Measurements from ENCODE around the gene UBAP1L. TPM values are rescaled to one million over a fixed set of nuclear protein-coding genes. Genes with fewer than 3 reads are reported as not detected.

UBAP1L gene
- polyA plus RNA-seq, 1 donor (not counting 4 experiments of a cell fraction or from before 2014, with no cell fraction given): 0.55 TPM

DNA sequence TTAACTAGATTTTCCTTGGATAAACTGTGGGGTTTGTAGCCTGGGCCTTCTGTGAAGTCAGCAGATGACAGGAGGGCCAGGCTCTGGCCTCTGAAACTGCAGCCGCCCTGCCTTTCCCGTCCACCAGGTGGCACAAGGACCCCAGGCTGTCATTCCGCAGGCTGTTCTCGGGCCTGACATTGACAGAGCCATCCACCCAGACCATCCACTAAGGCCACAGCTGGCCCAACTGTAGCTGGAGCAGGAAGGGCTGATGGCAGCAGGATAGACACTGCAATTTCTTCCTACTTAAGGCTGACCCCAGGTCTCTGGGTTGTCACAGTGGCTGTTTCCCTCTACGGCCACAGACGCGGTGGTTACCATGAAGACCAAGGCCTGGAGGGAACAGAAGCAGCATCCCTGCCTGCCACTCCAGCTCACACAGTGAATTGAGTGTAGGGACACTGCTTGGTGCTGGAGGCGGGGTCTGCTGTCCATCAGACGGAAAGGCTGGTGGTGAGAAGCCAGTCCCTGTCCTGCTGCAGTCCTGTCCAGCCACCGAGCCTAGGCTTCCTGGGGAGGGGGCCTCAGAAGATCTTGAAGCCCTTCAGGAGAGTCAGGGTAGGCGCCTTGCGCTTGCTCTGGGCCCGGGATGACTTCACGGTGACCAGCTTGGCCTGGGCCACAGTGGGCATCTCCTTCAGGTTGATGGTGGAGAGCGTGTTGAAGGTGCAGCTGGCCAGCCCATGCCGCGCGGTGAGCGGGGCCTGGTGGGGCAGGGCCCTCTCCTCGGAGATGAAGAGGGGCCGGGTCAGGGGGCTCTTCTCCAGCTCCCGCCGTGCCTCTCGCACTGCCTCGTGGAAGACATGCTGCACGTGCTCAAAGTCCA, 60.4 kb downstream of the UBAP1L start:
- no peak for DNase-seq (ENCODE audit: low read depth, low spot score)
- dilution Hi-C loops (cut with MboI; ENCODE audit: extremely low pct_ligation_motif_present, low sequenced_read_pairs): no loop called here
- Histone ChIP-seq H3K9ac (ENCODE audit: control insufficient read depth, extremely low read depth, insufficient read depth, low read length) (no peak overlapping the region), H3K36me3 (ENCODE audit: control insufficient read depth in 2 of 2, extremely low read depth in 1 of 2, insufficient read depth in 2 of 2, low read length in 2 of 2) (no peaks in the 10 kb centered on the region), H3K79me2 (ENCODE audit: control insufficient read depth, insufficient read depth, low read length) (no peaks in the 10 kb centered on the region), H3K4me3 (ENCODE audit: control insufficient read depth in 2 of 3, extremely low read depth in 1 of 3, insufficient read depth in 2 of 3, low read depth in 1 of 3, low read length in 3 of 3) (no peak overlapping the region), H2AFZ (ENCODE audit: control insufficient read depth, low read length) (no peak overlapping the region), H3K4me2 (ENCODE audit: control insufficient read depth, extremely low read depth, insufficient read depth, low read depth, low read length) (no peak overlapping the region), H3K9me3 (ENCODE audit: control insufficient read depth, low read depth, low read length) (no peaks in the 10 kb centered on the region), H3K4me1 (ENCODE audit: control insufficient read depth, extremely low read depth, insufficient read depth, low read length) (no peaks in the 10 kb centered on the region), H3K27me3 (ENCODE audit: control insufficient read depth, extremely low read depth, insufficient read depth, low read length) (peaks cover 5% of the 10 kb centered on the region), H4K20me1 (ENCODE audit: control insufficient read depth, extremely low read depth, insufficient read depth, low read length) (no peaks in the 10 kb centered on the region), H3K27ac (ENCODE audit: control insufficient read depth, insufficient read depth, low read length) (no peak overlapping the region), H3K9me1 (ENCODE audit: control insufficient read depth, extremely low read depth, insufficient read depth, low read length) (no peaks in the 10 kb centered on the region)
- TF ChIP-seq, protein P1, sequence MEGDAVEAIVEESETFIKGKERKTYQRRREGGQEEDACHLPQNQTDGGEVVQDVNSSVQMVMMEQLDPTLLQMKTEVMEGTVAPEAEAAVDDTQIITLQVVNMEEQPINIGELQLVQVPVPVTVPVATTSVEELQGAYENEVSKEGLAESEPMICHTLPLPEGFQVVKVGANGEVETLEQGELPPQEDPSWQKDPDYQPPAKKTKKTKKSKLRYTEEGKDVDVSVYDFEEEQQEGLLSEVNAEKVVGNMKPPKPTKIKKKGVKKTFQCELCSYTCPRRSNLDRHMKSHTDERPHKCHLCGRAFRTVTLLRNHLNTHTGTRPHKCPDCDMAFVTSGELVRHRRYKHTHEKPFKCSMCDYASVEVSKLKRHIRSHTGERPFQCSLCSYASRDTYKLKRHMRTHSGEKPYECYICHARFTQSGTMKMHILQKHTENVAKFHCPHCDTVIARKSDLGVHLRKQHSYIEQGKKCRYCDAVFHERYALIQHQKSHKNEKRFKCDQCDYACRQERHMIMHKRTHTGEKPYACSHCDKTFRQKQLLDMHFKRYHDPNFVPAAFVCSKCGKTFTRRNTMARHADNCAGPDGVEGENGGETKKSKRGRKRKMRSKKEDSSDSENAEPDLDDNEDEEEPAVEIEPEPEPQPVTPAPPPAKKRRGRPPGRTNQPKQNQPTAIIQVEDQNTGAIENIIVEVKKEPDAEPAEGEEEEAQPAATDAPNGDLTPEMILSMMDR (optimal IDR thresholded peaks at IDR 0.05 in 1 of 3, IDR thresholded peaks at IDR 0.05 in 1 of 3, conservative IDR thresholded peaks at IDR 0.05 in 1 of 3; ENCODE audit: extremely low read depth in 1 of 3, insufficient read depth in 2 of 3, low read length in 3 of 3): peak; percentile 85 to 93 (median 90)
- TF ChIP-seq EZH2 (IDR thresholded peaks at IDR 0.05; ENCODE audit: low read length): no peak
- FAIRE-seq: no peak

DNA sequence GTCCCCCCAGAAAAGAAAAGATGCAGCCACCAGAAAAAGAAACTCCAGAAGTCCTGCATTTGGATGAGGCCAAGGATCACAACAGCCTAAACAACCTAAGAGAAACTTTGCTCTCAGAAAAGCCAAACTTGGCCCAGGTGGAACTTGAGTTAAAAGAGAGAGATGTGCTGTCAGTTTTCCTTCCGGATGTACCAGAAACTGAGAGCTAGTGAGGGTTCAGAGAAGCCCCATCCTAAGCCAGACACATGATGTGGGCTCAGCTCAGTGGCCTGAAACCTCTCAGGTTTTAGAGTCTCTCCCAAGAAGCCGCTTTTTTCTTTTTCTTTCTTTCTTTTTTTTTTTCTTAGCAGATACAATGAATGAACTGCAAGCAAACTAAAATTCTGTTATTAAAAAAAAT, 62.0 kb downstream of the UBAP1L start:
- dilution Hi-C loops (cut with MboI; ENCODE audit: extremely low pct_ligation_motif_present, low sequenced_read_pairs): no loop called here
- H3K9ac ChIP-seq (ENCODE audit: control insufficient read depth, extremely low read depth, insufficient read depth, low read length): no peak overlapping the region
- H3K27me3 ChIP-seq (ENCODE audit: control insufficient read depth, extremely low read depth, insufficient read depth, low read length): no peaks in the 10 kb centered on the region
- H3K4me1 ChIP-seq (ENCODE audit: control insufficient read depth, extremely low read depth, insufficient read depth, low read length): no peaks in the 10 kb centered on the region
- no peak overlapping the region for H3K27ac ChIP-seq (ENCODE audit: control insufficient read depth, insufficient read depth, low read length)
- H2AFZ ChIP-seq (ENCODE audit: control insufficient read depth, low read length): no peak overlapping the region
- no peaks in the 10 kb centered on the region for H3K36me3 ChIP-seq (ENCODE audit: control insufficient read depth in 2 of 2, extremely low read depth in 1 of 2, insufficient read depth in 2 of 2, low read length in 2 of 2)
- TF ChIP-seq EZH2 (IDR thresholded peaks at IDR 0.05; ENCODE audit: low read length): no peak
- TF ChIP-seq, protein P1 (optimal IDR thresholded peaks at IDR 0.05 in 1 of 3, IDR thresholded peaks at IDR 0.05 in 1 of 3, conservative IDR thresholded peaks at IDR 0.05 in 1 of 3; ENCODE audit: extremely low read depth in 1 of 3, insufficient read depth in 2 of 3, low read length in 3 of 3): no peak
- no peaks in the 10 kb centered on the region for H3K79me2 ChIP-seq (ENCODE audit: control insufficient read depth, insufficient read depth, low read length)
- no peak overlapping the region for H3K4me3 ChIP-seq (ENCODE audit: control insufficient read depth in 2 of 3, extremely low read depth in 1 of 3, insufficient read depth in 2 of 3, low read depth in 1 of 3, low read length in 3 of 3)
- no peaks in the 10 kb centered on the region for H3K9me3 ChIP-seq (ENCODE audit: control insufficient read depth, low read depth, low read length)
- FAIRE-seq: no peak
- no peak overlapping the region for H3K4me2 ChIP-seq (ENCODE audit: control insufficient read depth, extremely low read depth, insufficient read depth, low read depth, low read length)
- no peaks in the 10 kb centered on the region for H4K20me1 ChIP-seq (ENCODE audit: control insufficient read depth, extremely low read depth, insufficient read depth, low read length)
- no peaks in the 10 kb centered on the region for H3K9me1 ChIP-seq (ENCODE audit: control insufficient read depth, extremely low read depth, insufficient read depth, low read length)
- DNase-seq (ENCODE audit: low read depth, low spot score): no peak

Measured in keratinocyte (primary cell).